T-helper 2 cell treated with Interferon-gamma antibody and Interleukin-4, amounts not matched to agents 5 μg/mL and 100 μg/mL, for 36 hours (primary cell): ENCODE measurements around the gene GNG7.

ENCODE experiments used
- DNase-seq: peaks from one replicate; pipeline ENCODE4 v3.0.0; 2021; ENCODE audit warnings: low spot score
- H3K27ac Mint-ChIP-seq: one replicate; pipeline ENCODE4 v1.8.0; 2021; ENCODE audit warnings: mild to moderate bottlenecking, mixed read lengths
- H3K27me3 Mint-ChIP-seq: one replicate; pipeline ENCODE4 v1.8.0; 2021; ENCODE audit warnings: low read depth, mixed read lengths
- H3K36me3 Mint-ChIP-seq: one replicate; pipeline ENCODE4 v1.8.0; 2021; ENCODE audit warnings: low read depth, mixed read lengths
- H3K4me1 Mint-ChIP-seq: one replicate; pipeline ENCODE4 v1.8.0; 2021; ENCODE audit warnings: low read depth, mixed read lengths
- H3K4me3 Mint-ChIP-seq: one replicate; pipeline ENCODE4 v1.8.0; 2022; ENCODE audit warnings: mild to moderate bottlenecking, moderate library complexity, mixed read lengths
- H3K9me3 Mint-ChIP-seq: one replicate; pipeline ENCODE4 v1.8.0; 2021; ENCODE audit warnings: mixed read lengths

GNG7 gene

DNA sequence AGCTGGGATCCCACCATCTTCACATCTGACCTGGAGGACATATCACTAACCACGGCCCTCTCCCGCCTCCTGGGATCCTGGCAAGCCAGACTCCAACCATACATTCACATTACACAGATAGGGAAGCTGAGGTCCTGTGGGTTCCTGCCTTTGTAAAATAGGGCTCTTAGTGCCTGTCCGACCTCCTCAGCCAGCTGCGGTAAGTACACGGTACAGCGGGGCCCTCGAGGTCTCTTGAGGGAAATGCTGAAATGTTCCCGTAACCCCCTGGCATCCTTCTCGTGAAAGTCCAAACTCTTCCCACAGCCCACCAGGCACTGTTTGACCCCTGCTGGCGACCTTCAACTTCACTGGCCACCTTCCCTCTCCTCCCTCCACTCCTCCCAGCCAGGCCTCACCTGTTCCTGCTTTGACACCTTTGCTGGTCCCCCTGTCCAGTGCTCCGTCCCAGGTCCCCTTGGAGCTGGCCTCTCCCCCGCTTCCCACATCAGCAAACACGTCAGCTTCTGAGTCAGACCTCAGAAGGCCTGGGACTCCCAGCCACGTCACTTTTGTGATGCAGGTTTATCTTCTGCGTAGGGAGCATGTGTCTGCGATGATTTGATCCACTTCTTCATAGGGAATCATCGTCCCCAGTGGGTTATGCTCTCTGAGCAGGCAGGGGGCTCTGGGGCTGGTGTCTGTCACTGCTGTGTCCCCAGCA is 8.8 kb upstream of the GNG7 start:
- no peaks in the 10 kb centered on the region for H3K27me3 Mint-ChIP-seq
- no peak overlapping the region for H3K4me3 Mint-ChIP-seq
- H3K4me1 Mint-ChIP-seq = no peaks in the 10 kb centered on the region
- H3K9me3 Mint-ChIP-seq = peaks cover 11% of the 10 kb centered on the region
- peaks cover 4% of the 10 kb centered on the region for H3K36me3 Mint-ChIP-seq
- H3K27ac Mint-ChIP-seq = no peak overlapping the region
- no peak for DNase-seq

GRCh38 chr19:2706251-2706650 is 3.8 kb upstream of the GNG7 start:
- no peaks in the 10 kb centered on the region for H3K9me3 Mint-ChIP-seq
- H3K27me3 Mint-ChIP-seq = peaks cover 8% of the 10 kb centered on the region

DNA sequence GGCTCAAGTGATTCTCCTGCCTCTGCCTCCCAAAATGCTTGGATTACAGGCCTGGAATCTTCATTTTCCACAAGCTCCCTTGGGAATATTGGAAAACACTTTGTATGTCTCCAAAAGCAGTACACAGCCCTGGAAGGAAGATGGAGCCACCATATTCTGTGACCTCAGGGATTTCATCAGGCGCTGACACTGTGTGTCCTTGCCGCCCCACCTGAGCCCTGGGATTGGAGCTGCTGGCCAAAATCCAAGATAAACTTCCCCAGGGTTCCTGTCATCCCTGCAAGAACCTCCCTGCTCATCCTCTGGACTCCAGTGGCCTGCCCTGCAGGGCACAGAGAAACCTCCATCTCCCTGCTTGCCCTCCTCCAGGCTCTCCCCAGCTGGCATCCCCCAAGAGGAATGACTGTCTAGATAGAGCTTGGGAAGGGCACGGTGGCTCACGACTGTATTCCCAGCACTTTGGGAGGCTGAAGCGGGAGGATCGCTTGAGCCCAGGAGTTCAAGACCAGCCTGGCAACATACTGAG is 1.3 kb upstream of the GNG7 start:
- no peak overlapping the region for H3K27ac Mint-ChIP-seq
- H3K9me3 Mint-ChIP-seq = no peaks in the 10 kb centered on the region
- no peaks in the 10 kb centered on the region for H3K36me3 Mint-ChIP-seq
- no peak overlapping the region for H3K4me3 Mint-ChIP-seq
- H3K27me3 Mint-ChIP-seq = peaks cover 8% of the 10 kb centered on the region
- H3K4me1 Mint-ChIP-seq = peaks cover 5% of the 10 kb centered on the region
- no peak for DNase-seq

More at GRCh38 chr19:2706251-2706650, 3.8 kb upstream of the GNG7 start:
- Mint-ChIP-seq H3K4me3 (no peak overlapping the region), H3K36me3 (no peaks in the 10 kb centered on the region), H3K4me1 (peaks cover 5% of the 10 kb centered on the region), H3K27ac (no peak overlapping the region)
- DNase-seq = no peak

DNA sequence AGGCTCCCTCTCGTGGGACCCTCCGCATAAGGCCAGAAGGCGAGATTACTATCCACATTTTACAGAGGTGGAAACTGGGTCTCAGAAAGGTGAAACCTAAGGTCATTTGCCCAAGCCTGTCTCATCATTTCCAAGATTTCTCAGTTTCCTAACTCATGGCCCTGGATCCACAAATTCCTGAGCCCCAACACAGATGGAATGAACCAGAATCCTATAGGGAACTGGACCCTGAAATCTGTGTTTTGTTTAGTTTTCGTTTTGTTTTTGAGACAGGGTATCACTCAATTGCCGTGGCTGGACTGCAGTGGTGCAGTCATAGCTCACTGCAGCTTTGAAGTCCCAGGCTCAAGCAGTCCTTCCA is 563 bp upstream of the GNG7 start:
- no peak overlapping the region for H3K27ac Mint-ChIP-seq

GRCh38 chr19:2701361-2702169 is 929 bp downstream of the GNG7 start:
- peaks cover 8% of the 10 kb centered on the region for H3K27me3 Mint-ChIP-seq
- no peaks in the 10 kb centered on the region for H3K9me3 Mint-ChIP-seq
- H3K4me3 Mint-ChIP-seq = peak overlapping the region; percentile 54
- no peaks in the 10 kb centered on the region for H3K36me3 Mint-ChIP-seq
- H3K27ac Mint-ChIP-seq = no peak overlapping the region
- H3K4me1 Mint-ChIP-seq = peaks cover 5% of the 10 kb centered on the region
- no peak for DNase-seq

More for the DNA sequence above, 563 bp upstream of the GNG7 start:
- H3K27me3 Mint-ChIP-seq = peaks cover 8% of the 10 kb centered on the region
- DNase-seq = no peak
- H3K36me3 Mint-ChIP-seq = no peaks in the 10 kb centered on the region
- peak overlapping the region; percentile 61 for H3K4me3 Mint-ChIP-seq
- no peaks in the 10 kb centered on the region for H3K9me3 Mint-ChIP-seq
- H3K4me1 Mint-ChIP-seq = peaks cover 5% of the 10 kb centered on the region

GRCh38 chr19:2700660-2701360 is 1.7 kb downstream of the GNG7 start:
- Mint-ChIP-seq H3K36me3 (no peaks in the 10 kb centered on the region), H3K27ac (no peak overlapping the region), H3K4me1 (peaks cover 5% of the 10 kb centered on the region), H3K9me3 (no peaks in the 10 kb centered on the region), H3K27me3 (peaks cover 8% of the 10 kb centered on the region), H3K4me3 (no peak overlapping the region)
- DNase-seq = no peak

- H3K4me1 Mint-ChIP-seq = peaks cover 5% of the 10 kb centered on the region
These were observed 2.9 kb downstream of the GNG7 start for GRCh38 chr19:2699413-2700140.

DNA sequence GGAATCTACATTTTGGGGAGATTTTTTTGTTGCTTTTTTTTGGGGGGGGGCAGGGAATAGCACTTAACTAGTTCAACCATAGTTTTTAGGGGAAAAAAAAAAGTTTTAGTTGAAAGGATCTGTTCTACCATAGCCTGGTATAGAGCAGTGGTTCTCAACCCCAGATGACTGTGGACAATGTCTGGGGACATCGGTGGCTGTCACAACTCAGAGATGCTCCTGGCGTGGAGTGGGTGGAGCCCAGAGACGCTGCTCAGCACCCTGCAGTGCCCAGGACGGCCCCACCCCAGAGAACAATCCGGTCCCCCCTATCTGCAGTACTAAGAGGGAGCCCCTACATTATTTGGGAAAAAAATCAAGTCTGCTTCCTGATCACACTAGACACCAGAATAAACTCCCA is 8.3 kb downstream of the GNG7 start:
- H3K27ac Mint-ChIP-seq = no peak overlapping the region
- no peaks in the 10 kb centered on the region for H3K4me1 Mint-ChIP-seq
- no peak overlapping the region for H3K4me3 Mint-ChIP-seq
- H3K36me3 Mint-ChIP-seq = no peaks in the 10 kb centered on the region
- H3K9me3 Mint-ChIP-seq = no peaks in the 10 kb centered on the region
- DNase-seq = no peak
- no peaks in the 10 kb centered on the region for H3K27me3 Mint-ChIP-seq

More at GRCh38 chr19:2699413-2700140, 2.9 kb downstream of the GNG7 start:
- Mint-ChIP-seq H3K9me3 (no peaks in the 10 kb centered on the region), H3K27me3 (peaks cover 8% of the 10 kb centered on the region), H3K27ac (no peak overlapping the region), H3K4me3 (no peak overlapping the region), H3K36me3 (no peaks in the 10 kb centered on the region)
- no peak for DNase-seq

DNA sequence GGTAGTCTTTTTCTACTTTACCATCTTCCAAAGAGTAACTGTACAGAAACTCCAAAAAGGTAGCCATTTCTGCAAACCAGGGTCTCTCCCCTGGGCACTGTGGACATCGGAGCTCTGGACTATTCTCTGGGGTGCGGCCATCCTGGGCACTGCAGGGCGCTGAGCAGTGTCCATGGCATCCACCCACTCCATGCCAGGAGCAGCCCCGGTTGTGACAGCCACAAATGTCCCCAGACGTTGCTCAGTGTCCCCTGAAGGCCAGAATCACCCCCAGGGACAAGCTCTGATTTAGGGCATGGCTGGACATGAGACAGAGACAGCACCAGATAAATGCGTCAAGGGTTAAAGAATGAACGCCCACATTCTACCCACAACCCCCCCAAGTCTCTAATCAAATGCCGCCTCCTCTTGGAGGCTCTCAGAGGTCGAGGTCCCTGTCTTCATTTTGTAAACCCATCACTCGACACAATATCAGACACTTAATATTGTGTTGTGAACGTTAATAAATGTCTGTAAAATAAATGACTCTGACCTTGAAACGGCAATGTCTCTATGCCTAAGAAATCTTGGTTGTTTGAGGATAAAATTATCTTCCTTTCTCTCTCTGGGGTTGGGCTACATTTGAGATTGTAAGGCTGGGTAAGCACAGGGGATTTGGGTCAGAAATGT is 8.9 kb downstream of the GNG7 start:
- no peak overlapping the region for H3K27ac Mint-ChIP-seq
- H3K4me1 Mint-ChIP-seq = no peaks in the 10 kb centered on the region
- H3K27me3 Mint-ChIP-seq = no peaks in the 10 kb centered on the region
- H3K36me3 Mint-ChIP-seq = no peaks in the 10 kb centered on the region
- no peaks in the 10 kb centered on the region for H3K9me3 Mint-ChIP-seq
- H3K4me3 Mint-ChIP-seq = no peak overlapping the region
- no peak for DNase-seq

- H3K9me3 Mint-ChIP-seq = no peaks in the 10 kb centered on the region
- no peaks in the 10 kb centered on the region for H3K36me3 Mint-ChIP-seq
- H3K27ac Mint-ChIP-seq = no peak overlapping the region
- DNase-seq = no peak
- no peaks in the 10 kb centered on the region for H3K27me3 Mint-ChIP-seq
- H3K4me1 Mint-ChIP-seq = no peaks in the 10 kb centered on the region
- H3K4me3 Mint-ChIP-seq = no peak overlapping the region
These were observed 10.5 kb downstream of the GNG7 start for GRCh38 chr19:2691951-2692350.

- no peak overlapping the region for H3K27ac Mint-ChIP-seq
- H3K27me3 Mint-ChIP-seq = no peaks in the 10 kb centered on the region
- H3K36me3 Mint-ChIP-seq = no peaks in the 10 kb centered on the region
- no peak overlapping the region for H3K4me3 Mint-ChIP-seq
- no peaks in the 10 kb centered on the region for H3K9me3 Mint-ChIP-seq
- no peak for DNase-seq
- H3K4me1 Mint-ChIP-seq = no peaks in the 10 kb centered on the region
These were observed 11.6 kb downstream of the GNG7 start for GRCh38 chr19:2690856-2691255.

DNA sequence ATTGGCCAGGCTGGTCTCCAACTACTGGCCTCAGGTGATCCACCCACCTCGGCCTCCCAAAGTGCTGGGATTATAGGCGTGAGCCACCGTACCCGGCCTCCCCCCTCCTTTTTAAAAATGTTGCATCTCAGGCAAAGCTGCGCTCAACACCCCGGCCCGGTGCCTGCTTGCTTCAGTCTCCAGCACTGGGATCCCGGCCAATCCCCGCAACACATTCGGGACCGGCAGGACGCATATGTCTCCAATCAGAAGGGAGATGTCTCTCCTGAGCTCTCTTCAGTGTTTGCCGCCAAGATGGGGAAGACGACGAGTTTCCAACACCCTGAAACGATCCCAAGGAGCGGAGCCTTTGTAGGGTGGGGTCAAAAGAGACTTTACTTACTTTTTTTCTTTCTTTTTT is 16.1 kb downstream of the GNG7 start:
- Mint-ChIP-seq H3K4me1 (no peaks in the 10 kb centered on the region), H3K27ac (no peak overlapping the region), H3K4me3 (no peak overlapping the region), H3K9me3 (no peaks in the 10 kb centered on the region), H3K36me3 (no peaks in the 10 kb centered on the region), H3K27me3 (no peaks in the 10 kb centered on the region)
- no peak for DNase-seq

GRCh38 chr19:2685204-2685704 is 17.2 kb downstream of the GNG7 start:
- Mint-ChIP-seq H3K4me1 (no peaks in the 10 kb centered on the region), H3K27me3 (no peaks in the 10 kb centered on the region), H3K27ac (no peak overlapping the region), H3K9me3 (no peaks in the 10 kb centered on the region), H3K36me3 (no peaks in the 10 kb centered on the region), H3K4me3 (no peak overlapping the region)
- no peak for DNase-seq
